SK-N-SH (cell line): Measurements from ENCODE around the gene HRH2. TPM values are rescaled to one million over a fixed set of nuclear protein-coding genes. Genes with fewer than 3 reads are reported as not detected.

Experiments
- CTCF ChIA-PET: fragments of 300-600, 350-600 bp; formaldehyde crosslinking; extraction: SDS; loops from one replicate; lab custom pipeline; 2021; lab: Yijun Ruan, JAX
- POLR2A ChIA-PET: fragments of 350-600 bp; sonication (Branson Sonifier 250); formaldehyde crosslinking; extraction: SDS; loops from one replicate; lab custom pipeline; 2020; ENCODE audit warnings: antibody characterized with exemption, inconsistent platforms; lab: Yijun Ruan, JAX
- DNase-seq: peaks from one replicate; pipeline ENCODE4 v3.0.0; 2012
- H2AFZ ChIP-seq: fragments of 200-600 bp; sonication (generic); 2 replicates; pipeline ENCODE4 v1.8.1; 2016; ENCODE audit warnings: antibody characterized with exemption, mild to moderate bottlenecking, low read depth
- H3F3A ChIP-seq: fragments of 200-600 bp; sonication (generic); replicated peaks from 2 replicates; pipeline ENCODE3; 2016; ENCODE audit warnings: antibody characterized with exemption, mild to moderate bottlenecking; ENCODE audit not compliant: insufficient read depth
- H3K27ac ChIP-seq, 2 experiments: fragments of 200-500 bp in 1 of 2; fragments of 200-600 bp in 1 of 2; sonication (Bioruptor generic) in 1 of 2; sonication (generic), shearing (Covaris generic) in 1 of 2; 2 replicates each; pipeline versions ENCODE4 v1.5.1 to v1.6.1; 2014 to 2016; ENCODE audit warnings: low read depth in 2 of 2, inconsistent platforms in 1 of 2, low read length in 1 of 2, mild to moderate bottlenecking in 1 of 2, mixed read lengths in 1 of 2
- H3K27me3 ChIP-seq: fragments of 200-600 bp; sonication (generic), shearing (Covaris generic); 2 replicates; pipeline ENCODE4 v1.6.1; 2016; ENCODE audit warnings: mixed run types; ENCODE audit not compliant: insufficient read depth
- H3K36me3 ChIP-seq, 2 experiments: fragments of 200-500 bp in 1 of 2; fragments of 200-600 bp in 1 of 2; sonication (Bioruptor generic) in 1 of 2; sonication (generic) in 1 of 2; replicated peaks in 1 of 2; 2 replicates each; pipeline versions ENCODE3 to v1.5.1; 2014 to 2016; ENCODE audit warnings: low read length in 1 of 2, mild to moderate bottlenecking in 1 of 2; ENCODE audit not compliant: insufficient read depth in 2 of 2, control insufficient read depth in 1 of 2
- H3K4me1 ChIP-seq, 2 experiments: fragments of 200-500 bp in 1 of 2; fragments of 200-600 bp in 1 of 2; sonication (Bioruptor generic) in 1 of 2; sonication (generic), shearing (Covaris generic) in 1 of 2; 2 replicates each; pipeline versions ENCODE4 v1.5.1 to v1.6.1; 2014 to 2016; ENCODE audit warnings: low read depth in 1 of 2, low read length in 1 of 2, mixed run types in 1 of 2; ENCODE audit not compliant: insufficient read depth in 2 of 2, control insufficient read depth in 1 of 2
- H3K4me2 ChIP-seq: fragments of 200-600 bp; sonication (generic), shearing (Covaris generic); 2 replicates; pipeline ENCODE4 v1.6.1; 2017; ENCODE audit warnings: mixed run types
- H3K4me3 ChIP-seq, 2 experiments: fragments of 200-500 bp in 1 of 2; fragments of 200-600 bp in 1 of 2; sonication (Bioruptor generic) in 1 of 2; sonication (generic), shearing (Covaris generic) in 1 of 2; 2 replicates each; pipeline versions ENCODE4 v1.5.1 to v1.8.1; 2014 to 2016; ENCODE audit warnings: low read depth in 2 of 2, inconsistent platforms in 1 of 2, low read length in 1 of 2, mild to moderate bottlenecking in 1 of 2, mixed read lengths in 1 of 2, moderate library complexity in 1 of 2
- H3K79me2 ChIP-seq: fragments of 200-600 bp; sonication (generic); 2 replicates; pipeline ENCODE4 v1.8.1; 2017; ENCODE audit warnings: mild to moderate bottlenecking; ENCODE audit not compliant: insufficient read depth
- H3K9ac ChIP-seq: fragments of 200-600 bp; sonication (generic); 2 replicates; pipeline ENCODE4 v1.6.1; 2017; ENCODE audit warnings: mixed run types
- H3K9me2 ChIP-seq: fragments of 200-600 bp; sonication (generic); 2 replicates; pipeline ENCODE4 v1.6.1; 2017; ENCODE audit warnings: mixed run types
- H3K9me3 ChIP-seq: fragments of 200-600 bp; sonication (generic); 2 replicates; pipeline ENCODE4 v1.6.1; 2017; ENCODE audit warnings: mixed run types, mild to moderate bottlenecking, moderate library complexity
- H4K20me1 ChIP-seq: fragments of 200-600 bp; sonication (generic); 2 replicates; pipeline ENCODE4 v1.6.1; 2017; ENCODE audit warnings: mild to moderate bottlenecking, mixed run types; ENCODE audit not compliant: insufficient read depth
- CTCF ChIP-seq: fragments of 200-600 bp; sonication (generic); IDR thresholded peaks from 2 replicates; pipeline ENCODE4 v1.6.1; 2017; ENCODE audit warnings: antibody characterized with exemption, mild to moderate bottlenecking, moderate library complexity
- ELF1 ChIP-seq: IDR thresholded peaks from 2 replicates; pipeline ENCODE4 v1.4.0; 2012
- EP300 ChIP-seq, 2 experiments: IDR thresholded peaks; 2 replicates each; pipeline versions ENCODE4 v1.4.0 to v1.6.1; 2012; ENCODE audit warnings: borderline replicate concordance in 1 of 2, low read depth in 1 of 2, low read length in 1 of 2
- EZH2phosphoT487 ChIP-seq: fragments of 200-600 bp; sonication (generic); IDR thresholded peaks from 2 replicates; pipeline ENCODE4 v1.6.1; 2017; ENCODE audit warnings: low read depth, mixed run types, mild to moderate bottlenecking, antibody characterized with exemption, moderate library complexity, borderline replicate concordance
- FOXM1 ChIP-seq: IDR thresholded peaks from 2 replicates; pipeline ENCODE4 v1.4.0; 2012; ENCODE audit warnings: low read depth, mild to moderate bottlenecking
- IRF3 ChIP-seq: fragments of 150-350 bp; IDR thresholded peaks from 2 replicates; pipeline ENCODE4 v1.6.1; 2016; ENCODE audit warnings: mild to moderate bottlenecking, low read depth, low read length
- MAX ChIP-seq: IDR thresholded peaks from 2 replicates; pipeline ENCODE4 v1.4.0; 2012; ENCODE audit warnings: low read depth
- MEF2A ChIP-seq: IDR thresholded peaks from 2 replicates; pipeline ENCODE4 v1.4.0; 2012; ENCODE audit warnings: low read depth, borderline replicate concordance
- NFIC ChIP-seq: IDR thresholded peaks from 2 replicates; pipeline ENCODE4 v1.4.0; 2012; ENCODE audit warnings: borderline replicate concordance
- PBX3 ChIP-seq: IDR thresholded peaks from 2 replicates; pipeline ENCODE4; 2012
- RAD21 ChIP-seq: IDR thresholded peaks from 2 replicates; pipeline ENCODE4 v1.6.1; 2012; ENCODE audit warnings: mild to moderate bottlenecking, low read length
- REST ChIP-seq: IDR thresholded peaks from 2 replicates; pipeline ENCODE4 v1.6.1; 2012; ENCODE audit warnings: mild to moderate bottlenecking, low read depth, low read length, moderate library complexity
- SIN3A ChIP-seq: IDR thresholded peaks from 2 replicates; pipeline ENCODE4 v1.6.1; 2012; ENCODE audit warnings: low read depth, mild to moderate bottlenecking, low read length, moderate library complexity, borderline replicate concordance
- USF1 ChIP-seq: IDR thresholded peaks from 2 replicates; pipeline ENCODE4 v1.4.0; 2012; ENCODE audit warnings: low read depth, borderline replicate concordance
- YY1 ChIP-seq: IDR thresholded peaks from 2 replicates; pipeline ENCODE4 v1.4.0; 2012; ENCODE audit warnings: low read depth, mild to moderate bottlenecking
- ZBTB33 ChIP-seq: IDR thresholded peaks from 2 replicates; pipeline ENCODE4 v1.4.0; 2012; ENCODE audit warnings: low read depth, borderline replicate concordance
- WGBS: methylation state at CpG from one replicate; pipeline ENCODE4 v1.1.6; 2017; ENCODE audit warnings: low lambda C conversion rate; 5-methylcytosine and 5-hydroxymethylcytosine counted together
- polyA plus RNA-seq, 3 experiments: library from polyadenylated mRNA; depleted of rRNA; stranded (reverse); fragments of >200 nt; gene quantifications; 2 replicates each; pipeline ENCODE4 v1.2.3, GENCODE V29; 2012

Gene HRH2
- polyA plus RNA-seq, 1 of the 3 experiments (the other 2 are of a cell fraction): 0.08 TPM

GRCh38 chr5:175659546-175660253 lies 1.8 kb downstream of the HRH2 start:
- Histone ChIP-seq H3K9me3 (no peaks in the 10 kb centered on the region), H3K27me3 (no peaks in the 10 kb centered on the region; the same call in 1 of the 2 replicates), H3K36me3 (no peaks in the 10 kb centered on the region), H3K4me2 (no peak overlapping the region), H3K79me2 (no peaks in the 10 kb centered on the region), H4K20me1 (no peaks in the 10 kb centered on the region), H3K4me3 (no peak overlapping the region), H2AFZ (no peak overlapping the region), H3K9me2 (no peaks in the 10 kb centered on the region), H3F3A (no peaks in the 10 kb centered on the region), H3K9ac (no peak overlapping the region), H3K27ac (no peak overlapping the region)
- WGBS: 69% methylated on average over 11 of the region's 13 CpGs
- ChIA-PET CTCF (interaction anchor here (0.9 to 1.5 kb wide), 3 partner anchors 14 to 125 kb away, joined by 3 to 4 read pairs (median 3); no protein-coding TSS in a partner anchor), POLR2A (no interaction called here)
- no peak for DNase-seq
- no peak for TF ChIP-seq MAX
- TF ChIP-seq REST: no peak
- TF ChIP-seq ELF1: no peak
- TF ChIP-seq CTCF: no peak
- no peak for TF ChIP-seq USF1
- TF ChIP-seq RAD21: no peak
- TF ChIP-seq MEF2A: no peak
- no peak for TF ChIP-seq NFIC
- no peak for TF ChIP-seq EP300 (IDR thresholded peaks at IDR 0.05; ENCODE audit: borderline replicate concordance in 1 of 2, low read depth in 1 of 2, low read length in 1 of 2)
- TF ChIP-seq YY1: no peak
- no peak for TF ChIP-seq FOXM1
- no peak for TF ChIP-seq PBX3
- no peak for TF ChIP-seq EZH2phosphoT487
- no peak for TF ChIP-seq SIN3A
- TF ChIP-seq IRF3: no peak
- TF ChIP-seq ZBTB33: no peak
- TF ChIP-seq, all 33 proteins: peak for 0
- H3K4me1 ChIP-seq: no peaks in the 10 kb centered on the region; a peak in 1 of 4 replicates
